HepG2 (cell line): Measurements from ENCODE around the gene TMEM221. TPM values are rescaled to one million over a fixed set of nuclear protein-coding genes. Genes with fewer than 3 reads are reported as not detected.

Source experiments
- EP300 ChIP-seq, 3 experiments: sonication (generic) in 1 of 3; formaldehyde crosslinking in 1 of 3; IDR thresholded peaks; 2 replicates each; pipeline versions ENCODE4 v1.5.1 to v1.6.1; 2011 to 2020; ENCODE audit warnings: low read depth in 2 of 3, low read length in 2 of 3, borderline replicate concordance in 1 of 3, improper control_type of control experiment in 1 of 3, mild to moderate bottlenecking in 1 of 3, missing genetic modification reagents in 1 of 3, moderate library complexity in 1 of 3
- FOXO1 ChIP-seq: sonication (generic); formaldehyde crosslinking; IDR thresholded peaks from 2 replicates; pipeline ENCODE4 v1.4.0; 2020; ENCODE audit warnings: missing genetic modification reagents
- GMEB1 ChIP-seq: sonication (generic); formaldehyde crosslinking; IDR thresholded peaks from 2 replicates; pipeline ENCODE4 v1.5.1; 2020; ENCODE audit warnings: missing genetic modification reagents, mild to moderate bottlenecking, borderline replicate concordance
- HDAC2 ChIP-seq: sonication (generic); formaldehyde crosslinking; IDR thresholded peaks from 2 replicates; pipeline ENCODE4 v1.4.0; 2020; ENCODE audit warnings: missing genetic modification reagents
- KAT2B ChIP-seq: fragments of 150-350 bp; IDR thresholded peaks from 2 replicates; pipeline ENCODE4 v1.6.1; 2014; ENCODE audit warnings: low read depth, low read length, borderline replicate concordance
- KDM2A ChIP-seq: sonication (generic); formaldehyde crosslinking; IDR thresholded peaks from 2 replicates; pipeline ENCODE4 v1.4.0; 2020; ENCODE audit warnings: low read depth, missing genetic modification reagents, borderline replicate concordance
- KDM3A ChIP-seq: IDR thresholded peaks from 2 replicates; pipeline ENCODE4 v1.6.1; 2018; ENCODE audit warnings: low read depth, missing compliant biosample characterization
- MIER2 ChIP-seq: IDR thresholded peaks from 2 replicates; pipeline ENCODE4 v1.6.1; 2016; ENCODE audit warnings: missing biosample characterization, missing genetic modification reagents
- MZF1 ChIP-seq: sonication (generic); formaldehyde crosslinking; IDR thresholded peaks from 2 replicates; pipeline ENCODE4 v1.8.1; 2023; ENCODE audit warnings: mild to moderate bottlenecking, missing genetic modification reagents, borderline replicate concordance
- PRMT3 ChIP-seq: sonication (generic); formaldehyde crosslinking; IDR thresholded peaks from 2 replicates; pipeline ENCODE4 v1.8.1; 2022; ENCODE audit warnings: low read depth, mild to moderate bottlenecking, moderate library complexity, missing genetic modification reagents, borderline replicate concordance
- SMC3 ChIP-seq: IDR thresholded peaks from 2 replicates; pipeline ENCODE4 v1.6.1; 2011; ENCODE audit warnings: low read length, improper control_type of control experiment
- SOX5 ChIP-seq: IDR thresholded peaks from 2 replicates; pipeline ENCODE4 v1.6.1; 2016; ENCODE audit warnings: borderline replicate concordance
- SRY ChIP-seq: sonication (generic); formaldehyde crosslinking; IDR thresholded peaks from 2 replicates; pipeline ENCODE4 v1.8.0; 2022; ENCODE audit warnings: mild to moderate bottlenecking, missing genetic modification reagents
- TEAD3 ChIP-seq: optimal IDR thresholded peaks from 2 replicates; pipeline ENCODE3; 2016; ENCODE audit warnings: borderline replicate concordance
- ZBTB33 ChIP-seq: sonication (generic); formaldehyde crosslinking; IDR thresholded peaks from 2 replicates; pipeline ENCODE4 v1.4.0; 2020; ENCODE audit warnings: missing genetic modification reagents
- ZFP36 ChIP-seq: fragments of 150-350 bp; IDR thresholded peaks from 2 replicates; pipeline ENCODE4 v1.6.1; 2018; ENCODE audit warnings: borderline replicate concordance, low read length, low read depth; ENCODE audit not compliant: partially characterized antibody
- ZNF678 ChIP-seq: sonication (generic); formaldehyde crosslinking; IDR thresholded peaks from 2 replicates; pipeline ENCODE4 v1.4.0; 2020; ENCODE audit warnings: mild to moderate bottlenecking, missing genetic modification reagents
- ZNF768 ChIP-seq: sonication (generic); formaldehyde crosslinking; IDR thresholded peaks from 2 replicates; pipeline ENCODE4 v1.4.0; 2020; ENCODE audit warnings: missing genetic modification reagents
- ZNF773 ChIP-seq: sonication (generic); formaldehyde crosslinking; IDR thresholded peaks from 2 replicates; pipeline ENCODE4 v1.4.0; 2020; ENCODE audit warnings: missing genetic modification reagents, borderline replicate concordance
- polyA plus RNA-seq, 8 experiments: library from polyadenylated mRNA; depleted of rRNA in 3 of 8; stranded (reverse) in 7 of 8; unstranded in 1 of 8; fragments of >200 nt; fragmentation: Illumina TruSeq in 4 of 8; extraction: Trizol in 4 of 8; gene quantifications; 2 replicates each; pipeline versions ENCODE4 v1.2.1 to v1.2.3, GENCODE V29; 2011 to 2016; ENCODE audit warnings: low read depth in 4 of 8, missing spikeins in 1 of 8, mixed read lengths in 1 of 8; ENCODE audit not compliant: insufficient read depth in 1 of 8
- total RNA-seq, 5 experiments: library from RNA; depleted of rRNA; stranded (reverse); fragments of >200 nt; fragmentation: Illumina TruSeq; extraction: Trizol; gene quantifications; 2 replicates each; pipeline ENCODE4 v1.2.3, GENCODE V29; 2016; ENCODE audit warnings: low read depth in 1 of 5
- TF ChIP-seq, protein P1 (sequence below): IDR thresholded peaks from 2 replicates; pipeline ENCODE4 v1.6.1; 2018; ENCODE audit warnings: missing genetic modification reagents
- TF ChIP-seq, protein P2 (sequence below): sonication (generic); formaldehyde crosslinking; IDR thresholded peaks from 2 replicates; pipeline ENCODE4 v1.5.0; 2020; ENCODE audit warnings: missing genetic modification reagents
- TF ChIP-seq, protein P3 (sequence below): sonication (generic); formaldehyde crosslinking; IDR thresholded peaks from 2 replicates; pipeline ENCODE4 v1.8.1; 2023; ENCODE audit warnings: mild to moderate bottlenecking, missing genetic modification reagents

TMEM221 gene
- total and polyA plus RNA-seq, 2 of the 13 experiments (the other 11 are each of a cell fraction or from before 2014, with no cell fraction given) = 0.33 to 0.77 TPM

- TF ChIP-seq SMC3 = peak; percentile 50; the same call in 1 of the 2 replicates
- no peak for TF ChIP-seq MZF1
- TF ChIP-seq ZNF678 (CRISPR knock-in tag) = no peak
- peak; percentile 39; the same call in 1 of the 2 replicates for TF ChIP-seq ZNF768
- no peak for TF ChIP-seq ZFP36
- TF ChIP-seq PRMT3 = no peak
- TF ChIP-seq MIER2 (CRISPR knock-in tag) = peak; percentile 14; the same call in 1 of the 2 replicates
- TF ChIP-seq KAT2B = no peak
- 0 out of 2 replicates have a peak, but pooled peaks have one; percentile 61 for TF ChIP-seq KDM3A (CRISPR knock-in tag)
- TF ChIP-seq HDAC2 (CRISPR knock-in tag) = no peak
- TF ChIP-seq TEAD3 (CRISPR knock-in tag) = peak; percentile 56
- peak; percentile 77 for TF ChIP-seq KDM2A (CRISPR knock-in tag)
- TF ChIP-seq ZBTB33 (CRISPR knock-in tag) = peak; percentile 47; the same call in 1 of the 2 replicates
- TF ChIP-seq, protein P1, sequence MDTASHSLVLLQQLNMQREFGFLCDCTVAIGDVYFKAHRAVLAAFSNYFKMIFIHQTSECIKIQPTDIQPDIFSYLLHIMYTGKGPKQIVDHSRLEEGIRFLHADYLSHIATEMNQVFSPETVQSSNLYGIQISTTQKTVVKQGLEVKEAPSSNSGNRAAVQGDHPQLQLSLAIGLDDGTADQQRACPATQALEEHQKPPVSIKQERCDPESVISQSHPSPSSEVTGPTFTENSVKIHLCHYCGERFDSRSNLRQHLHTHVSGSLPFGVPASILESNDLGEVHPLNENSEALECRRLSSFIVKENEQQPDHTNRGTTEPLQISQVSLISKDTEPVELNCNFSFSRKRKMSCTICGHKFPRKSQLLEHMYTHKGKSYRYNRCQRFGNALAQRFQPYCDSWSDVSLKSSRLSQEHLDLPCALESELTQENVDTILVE (CRISPR knock-in tag) = no peak
- no peak for TF ChIP-seq EP300 (IDR thresholded peaks at IDR 0.05; ENCODE audit: low read depth in 2 of 2, low read length in 2 of 2)
- TF ChIP-seq EP300 (CRISPR knock-in tag; IDR thresholded peaks at IDR 0.05; ENCODE audit: borderline replicate concordance) = no peak
- 0 out of 2 replicates have a peak, but pooled peaks have one; percentile 38 for TF ChIP-seq SRY (CRISPR knock-in tag)
- TF ChIP-seq GMEB1 (CRISPR knock-in tag) = 0 out of 2 replicates have a peak, but pooled peaks have one; percentile 23
- TF ChIP-seq SOX5 = peak; percentile 38; the same call in 1 of the 2 replicates
- TF ChIP-seq, protein P2, sequence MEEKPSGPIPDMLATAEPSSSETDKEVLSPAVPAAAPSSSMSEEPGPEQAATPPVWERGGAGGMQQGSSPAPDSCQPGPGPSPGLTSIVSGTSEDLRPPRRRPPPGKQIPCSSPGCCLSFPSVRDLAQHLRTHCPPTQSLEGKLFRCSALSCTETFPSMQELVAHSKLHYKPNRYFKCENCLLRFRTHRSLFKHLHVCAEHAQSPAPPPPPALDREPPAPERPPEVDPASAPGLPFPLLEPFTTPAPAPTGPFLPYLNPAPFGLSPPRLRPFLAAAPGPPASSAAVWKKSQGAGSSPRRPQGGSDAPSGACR = no peak
- TF ChIP-seq, protein P3, sequence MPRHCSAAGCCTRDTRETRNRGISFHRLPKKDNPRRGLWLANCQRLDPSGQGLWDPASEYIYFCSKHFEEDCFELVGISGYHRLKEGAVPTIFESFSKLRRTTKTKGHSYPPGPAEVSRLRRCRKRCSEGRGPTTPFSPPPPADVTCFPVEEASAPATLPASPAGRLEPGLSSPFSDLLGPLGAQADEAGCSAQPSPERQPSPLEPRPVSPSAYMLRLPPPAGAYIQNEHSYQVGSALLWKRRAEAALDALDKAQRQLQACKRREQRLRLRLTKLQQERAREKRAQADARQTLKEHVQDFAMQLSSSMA (CRISPR knock-in tag) = no peak
- TF ChIP-seq ZNF773 (CRISPR knock-in tag) = no peak
- TF ChIP-seq FOXO1 = peak; percentile 33; the same call in 1 of the 2 replicates
Observed at GRCh38 chr19:17496337-17496997, 48.0 kb upstream of the TMEM221 start (continued).
